H1 (cell line): ENCODE results near the gene TAF15. TPM values are rescaled to one million over a fixed set of nuclear protein-coding genes. Genes with fewer than 3 reads are reported as not detected.

Experiments
- CTCF ChIA-PET: fragments of 300-600 bp; sonication (Branson Sonifier 250); formaldehyde crosslinking; loops from one replicate; lab custom pipeline; 2021; ENCODE audit not compliant: partially characterized antibody; lab: Charles Lee
- POLR2A ChIA-PET: fragments of 300-600 bp; sonication (Branson Sonifier 250); formaldehyde crosslinking; loops from one replicate; lab custom pipeline; 2021; ENCODE audit warnings: inconsistent platforms; ENCODE audit not compliant: partially characterized antibody; lab: Charles Lee
- DNase-seq, 2 experiments: peaks; one replicate each; pipeline versions ENCODE4 v3.0.0 to v3.0.0-alpha.2; 2010 to 2022; ENCODE audit warnings: low spot score in 2 of 2, low read depth in 1 of 2, mixed read lengths in 1 of 2
- FAIRE-seq: peaks from 2 replicates; lab custom pipeline; 2011; peaks lifted over from hg19 to GRCh38; lab: Jason Lieb, UNC
- H2AFZ ChIP-seq: 2 replicates; pipeline ENCODE4 v1.8.1; 2012; ENCODE audit warnings: low read length, inconsistent platforms
- H2AK5ac ChIP-seq: 2 replicates; pipeline ENCODE4 v1.6.1; 2013; ENCODE audit warnings: low read depth, low read length
- H2BK120ac ChIP-seq: replicated peaks from 2 replicates; pipeline ENCODE3; 2013; ENCODE audit warnings: low read depth, low read length, inconsistent platforms
- H2BK12ac ChIP-seq: 2 replicates; pipeline ENCODE4 v1.6.1; 2013; ENCODE audit warnings: low read depth, low read length
- H2BK15ac ChIP-seq: 2 replicates; pipeline ENCODE4 v1.6.1; 2013; ENCODE audit warnings: low read length
- H2BK20ac ChIP-seq: 2 replicates; pipeline ENCODE4 v1.6.1; 2013; ENCODE audit warnings: low read length
- H2BK5ac ChIP-seq: 2 replicates; pipeline ENCODE4 v1.6.1; 2013; ENCODE audit warnings: low read depth, low read length
- H3K14ac ChIP-seq: 2 replicates; pipeline ENCODE4 v1.6.1; 2013; ENCODE audit warnings: inconsistent platforms; ENCODE audit not compliant: insufficient read length
- H3K18ac ChIP-seq: 2 replicates; pipeline ENCODE4 v1.6.1; 2013; ENCODE audit warnings: low read length; ENCODE audit errors: extremely low read depth
- H3K23ac ChIP-seq: 2 replicates; pipeline ENCODE4 v1.6.1; 2013; ENCODE audit warnings: inconsistent platforms; ENCODE audit not compliant: insufficient read length
- H3K23me2 ChIP-seq: 2 replicates; pipeline ENCODE4 v1.6.1; 2013; ENCODE audit warnings: low read depth, low read length
- H3K27ac ChIP-seq: 2 replicates; pipeline ENCODE4 v1.6.1; 2011; ENCODE audit warnings: low read depth, low read length, inconsistent platforms
- H3K27me3 ChIP-seq, 4 experiments: replicated peaks in 1 of 4; 1 replicate in 1 of 4; 2 replicates in 3 of 4; pipeline versions ENCODE4 v1.6.1 to v1.8.1; 2011 to 2013; ENCODE audit warnings: low read length in 3 of 4, mild to moderate bottlenecking in 3 of 4, inconsistent platforms in 2 of 4, mixed read lengths in 2 of 4, moderate library complexity in 1 of 4; ENCODE audit not compliant: control insufficient read depth in 3 of 4, insufficient read depth in 3 of 4; ENCODE audit errors: extremely low read depth in 1 of 4
- H3K36me3 ChIP-seq, 4 experiments: 2 replicates each; pipeline versions ENCODE4 v1.6.1 to v1.8.1; 2011 to 2013; ENCODE audit warnings: mild to moderate bottlenecking in 4 of 4, low read length in 3 of 4, moderate library complexity in 2 of 4, control low read depth in 1 of 4, inconsistent platforms in 1 of 4; ENCODE audit not compliant: insufficient read depth in 4 of 4, control insufficient read depth in 2 of 4
- H3K4ac ChIP-seq: replicated peaks from 2 replicates; pipeline ENCODE3; 2013; ENCODE audit warnings: low read length, low read depth, mixed read lengths, inconsistent platforms; ENCODE audit not compliant: insufficient read length
- H3K4me1 ChIP-seq, 4 experiments: replicated peaks in 1 of 4; 1 replicate in 1 of 4; 2 replicates in 3 of 4; pipeline versions ENCODE4 v1.6.1 to v1.8.1; 2011 to 2013; ENCODE audit warnings: low read length in 3 of 4, inconsistent platforms in 2 of 4, mixed read lengths in 1 of 4; ENCODE audit not compliant: insufficient read depth in 4 of 4, control insufficient read depth in 3 of 4
- H3K4me2 ChIP-seq, 2 experiments: 2 replicates each; pipeline versions ENCODE4 v1.6.1 to v1.8.1; 2011 to 2013; ENCODE audit warnings: low read depth in 2 of 2, low read length in 2 of 2, control low read depth in 1 of 2, inconsistent platforms in 1 of 2, mild to moderate bottlenecking in 1 of 2; ENCODE audit not compliant: insufficient read depth in 1 of 2
- H3K4me3 ChIP-seq, 4 experiments: fragments of 200-600, 300-600 bp in 1 of 4; sonication (generic), shearing (Covaris generic), sonication (Bioruptor Twin) in 1 of 4; 2 replicates each; pipeline versions ENCODE4 v1.5.1 to v1.8.1; 2011 to 2016; ENCODE audit warnings: low read length in 4 of 4, low read depth in 3 of 4, control low read depth in 2 of 4, inconsistent platforms in 2 of 4, mild to moderate bottlenecking in 2 of 4, mixed read lengths in 1 of 4, moderate library complexity in 1 of 4; ENCODE audit not compliant: insufficient read depth in 2 of 4; ENCODE audit errors: extremely low read depth in 1 of 4
- H3K56ac ChIP-seq: replicated peaks from 2 replicates; pipeline ENCODE3; 2013; ENCODE audit warnings: low read depth, mild to moderate bottlenecking, mixed read lengths, low read length, inconsistent platforms; ENCODE audit not compliant: insufficient read length
- H3K79me1 ChIP-seq: 2 replicates; pipeline ENCODE4 v1.6.1; 2013; ENCODE audit warnings: low read depth, low read length, control low read depth
- H3K79me2 ChIP-seq, 2 experiments: 2 replicates each; pipeline versions ENCODE4 v1.6.1 to v1.8.1; 2012 to 2013; ENCODE audit warnings: low read length in 2 of 2, mild to moderate bottlenecking in 2 of 2, inconsistent platforms in 1 of 2; ENCODE audit not compliant: insufficient read depth in 2 of 2, control insufficient read depth in 1 of 2
- H3K9ac ChIP-seq, 4 experiments: replicated peaks in 1 of 4; 1 replicate in 1 of 4; 2 replicates in 3 of 4; pipeline versions ENCODE4 v1.6.1 to v1.8.1; 2011 to 2013; ENCODE audit warnings: low read depth in 3 of 4, low read length in 3 of 4, control low read depth in 2 of 4, mild to moderate bottlenecking in 2 of 4, moderate library complexity in 2 of 4, inconsistent platforms in 1 of 4; ENCODE audit errors: extremely low read depth in 1 of 4
- H3K9me3 ChIP-seq, 2 experiments: 2 replicates each; pipeline versions ENCODE4 v1.6.1 to v1.8.1; 2012 to 2013; ENCODE audit warnings: mild to moderate bottlenecking in 2 of 2, moderate library complexity in 2 of 2, control low read depth in 1 of 2, inconsistent platforms in 1 of 2, low read depth in 1 of 2, low read length in 1 of 2, mixed read lengths in 1 of 2; ENCODE audit not compliant: insufficient read depth in 2 of 2
- H4K20me1 ChIP-seq, 2 experiments: replicated peaks in 1 of 2; 2 replicates each; pipeline versions ENCODE3 to v1.8.1; 2011 to 2013; ENCODE audit warnings: inconsistent platforms in 2 of 2, low read length in 2 of 2, mild to moderate bottlenecking in 1 of 2; ENCODE audit not compliant: insufficient read depth in 2 of 2, control insufficient read depth in 1 of 2
- H4K5ac ChIP-seq: 2 replicates; pipeline ENCODE4 v1.6.1; 2013; ENCODE audit warnings: low read length, low read depth, mixed read lengths, inconsistent platforms; ENCODE audit not compliant: insufficient read length
- H4K8ac ChIP-seq: 2 replicates; pipeline ENCODE4 v1.8.0; 2013; ENCODE audit warnings: mild to moderate bottlenecking, moderate library complexity, low read length, inconsistent platforms; ENCODE audit not compliant: insufficient read depth; ENCODE audit errors: extremely low read depth
- H4K91ac ChIP-seq: replicated peaks from 2 replicates; pipeline ENCODE3; 2013; ENCODE audit warnings: low read length, mixed read lengths, inconsistent platforms; ENCODE audit not compliant: insufficient read length
- CEBPB ChIP-seq: IDR thresholded peaks from 2 replicates; pipeline ENCODE4 v1.6.1; 2012; ENCODE audit warnings: low read depth, low read length
- CHD1 ChIP-seq: IDR thresholded peaks from 2 replicates; pipeline ENCODE4 v1.6.1; 2012; ENCODE audit warnings: low read depth, low read length, improper control_type of control experiment
- CHD2 ChIP-seq: IDR thresholded peaks from 2 replicates; pipeline ENCODE4 v1.6.1; 2012; ENCODE audit warnings: low read length, improper control_type of control experiment
- EGR1 ChIP-seq: IDR thresholded peaks from 2 replicates; pipeline ENCODE4 v1.6.1; 2011; ENCODE audit warnings: low read depth, low read length, borderline replicate concordance
- GABPA ChIP-seq: IDR thresholded peaks from 2 replicates; pipeline ENCODE4 v1.6.1; 2011; ENCODE audit warnings: mild to moderate bottlenecking, low read length, moderate library complexity, borderline replicate concordance; ENCODE audit not compliant: insufficient read depth
- JUND ChIP-seq: IDR thresholded peaks from 2 replicates; pipeline ENCODE4 v1.6.1; 2011; ENCODE audit warnings: mild to moderate bottlenecking, improper control_type of control experiment, low read length
- KDM4A ChIP-seq: IDR thresholded peaks from one replicate; pipeline ENCODE4 v1.7.1; 2012; ENCODE audit warnings: low read depth, mild to moderate bottlenecking, moderate library complexity, low read length, inconsistent platforms; ENCODE audit not compliant: severe bottlenecking
- PHF8 ChIP-seq: fragments of 200-600 bp; sonication (generic); conservative IDR thresholded peaks from 2 replicates; pipeline ENCODE4 v1.7.1; 2012; ENCODE audit warnings: low read depth, mild to moderate bottlenecking, inconsistent platforms, low read length, moderate library complexity
- POLR2AphosphoS5 ChIP-seq: IDR thresholded peaks from 2 replicates; pipeline ENCODE4 v1.6.1; 2011; ENCODE audit warnings: low read depth, low read length
- RFX5 ChIP-seq: IDR thresholded peaks from 2 replicates; pipeline ENCODE4 v1.6.1; 2011; ENCODE audit warnings: low read depth, low read length, improper control_type of control experiment, borderline replicate concordance
- RXRA ChIP-seq: IDR thresholded peaks from 2 replicates; pipeline ENCODE4 v1.6.1; 2011; ENCODE audit warnings: low read depth, mild to moderate bottlenecking, low read length, moderate library complexity; ENCODE audit not compliant: insufficient read depth
- SIRT6 ChIP-seq: IDR thresholded peaks from one replicate; pipeline ENCODE4 v1.7.1; 2012; ENCODE audit warnings: low read length, inconsistent platforms
- SIX5 ChIP-seq: IDR thresholded peaks from 2 replicates; pipeline ENCODE4 v1.6.1; 2011; ENCODE audit warnings: mild to moderate bottlenecking, low read depth, low read length
- SP4 ChIP-seq: IDR thresholded peaks from 2 replicates; pipeline ENCODE4 v1.6.1; 2012; ENCODE audit warnings: low read length, inconsistent platforms
- TEAD4 ChIP-seq: IDR thresholded peaks from 2 replicates; pipeline ENCODE4 v1.6.1; 2012; ENCODE audit warnings: low read depth, low read length, inconsistent platforms, mixed read lengths
- YY1 ChIP-seq: IDR thresholded peaks from 2 replicates; pipeline ENCODE4 v1.6.1; 2011; ENCODE audit warnings: low read depth, mild to moderate bottlenecking, low read length
- ZNF274 ChIP-seq: IDR thresholded peaks from 2 replicates; pipeline ENCODE4 v1.7.0; 2012; ENCODE audit warnings: low read length, borderline replicate concordance; ENCODE audit errors: extremely low read depth
- WGBS, 2 experiments: shearing (Covaris generic) in 1 of 2; methylation state at CpG; one replicate each; pipeline versions ENCODE4 v1.1.6 to v1.1.7; 2013 to 2015; ENCODE audit warnings: low lambda C conversion rate in 2 of 2, mixed read lengths in 2 of 2, inconsistent platforms in 1 of 2, low coverage in 1 of 2, missing lambda C conversion rate in 1 of 2; ENCODE audit not compliant: insufficient replicate concordance in 2 of 2, insufficient coverage in 1 of 2, insufficient read length in 1 of 2; ENCODE audit errors: extremely low coverage in 1 of 2, missing lambda C conversion rate in 1 of 2; 5-methylcytosine and 5-hydroxymethylcytosine counted together
- polyA plus RNA-seq, 7 experiments: library from polyadenylated mRNA; depleted of rRNA in 3 of 7; stranded (reverse) in 5 of 7; unstranded in 2 of 7; fragments of >200 nt in 5 of 7; fragments of 200-250 nt in 2 of 7; gene quantifications; 1 replicate in 5 of 7; 2 replicates in 1 of 7; 4 replicates in 1 of 7; pipeline versions ENCODE4 v1.2.1 to v1.2.3, GENCODE V29; 2011 to 2013; ENCODE audit warnings: missing spikeins in 2 of 7, mixed read lengths in 2 of 7
- total RNA-seq: library from RNA; stranded (reverse); fragmentation: NEBNext Ultra II Directional; extraction: Animal tissue kit (Norgen Biotek cat#: 25700); gene quantifications from 2 replicates; pipeline ENCODE4 v1.2.1, GENCODE V29; 2021

The TAF15 gene
- total and polyA plus RNA-seq, 2 of the 8 experiments (the other 6 are each of a cell fraction or from before 2014, with no cell fraction given): 80.1 to 338 TPM

GRCh38 chr17:35876534-35876933 lies 67.2 kb downstream of the TAF15 start:
- CTCF ChIA-PET: interaction anchor here (0.6 to 1.7 kb wide), 3 partner anchors 93 to 146 kb away, joined by 3 read pairs; no protein-coding TSS in a partner anchor
- H3K79me1 ChIP-seq: no peaks in the 10 kb centered on the region
- H3K27me3 ChIP-seq: no peaks in the 10 kb centered on the region
- H2BK5ac ChIP-seq: no peak overlapping the region
- no peak overlapping the region for H2AK5ac ChIP-seq
- no peak for FAIRE-seq
- H3K9me3 ChIP-seq: no peaks in the 10 kb centered on the region
- POLR2A ChIA-PET: no interaction called here
- H3K27ac ChIP-seq: no peak overlapping the region
- H2BK120ac ChIP-seq: no peak overlapping the region
- H3K56ac ChIP-seq: no peak overlapping the region
- 93% methylated on average over 3 of the region's 3 CpGs; no CpG with 5 or more reads in 1 of the 2 experiments for WGBS, 2 experiments
- no peaks in the 10 kb centered on the region for H3K79me2 ChIP-seq
- no peak overlapping the region for H2AFZ ChIP-seq
- H3K4me1 ChIP-seq: no peaks in the 10 kb centered on the region
- no peak overlapping the region for H2BK20ac ChIP-seq
- no peak overlapping the region for H3K23ac ChIP-seq
- H3K23me2 ChIP-seq: no peaks in the 10 kb centered on the region
- no peak overlapping the region for H4K5ac ChIP-seq
- H3K18ac ChIP-seq: no peak overlapping the region
- H2BK12ac ChIP-seq: no peak overlapping the region
- H3K4me3 ChIP-seq: no peak overlapping the region
- H4K91ac ChIP-seq: no peak overlapping the region
- H4K8ac ChIP-seq: no peak overlapping the region
- H3K4ac ChIP-seq: no peak overlapping the region
- H3K4me2 ChIP-seq: no peak overlapping the region
- H3K36me3 ChIP-seq: no peaks in the 10 kb centered on the region
- H3K9ac ChIP-seq: no peak overlapping the region
- H4K20me1 ChIP-seq: no peaks in the 10 kb centered on the region
- no peak overlapping the region for H2BK15ac ChIP-seq
- H3K14ac ChIP-seq: no peak overlapping the region
- DNase-seq: no peak
- TF ChIP-seq SP4: no peak
- no peak for TF ChIP-seq JUND
- no peak for TF ChIP-seq PHF8
- TF ChIP-seq CEBPB: no peak
- TF ChIP-seq POLR2AphosphoS5: no peak
- no peak for TF ChIP-seq RFX5
- TF ChIP-seq ZNF274: no peak
- no peak for TF ChIP-seq RXRA
- TF ChIP-seq SIRT6: no peak
- no peak for TF ChIP-seq CHD1
- no peak for TF ChIP-seq EGR1
- TF ChIP-seq TEAD4: no peak
- TF ChIP-seq KDM4A: no peak
- no peak for TF ChIP-seq YY1
- TF ChIP-seq CHD2: no peak
- TF ChIP-seq SIX5: no peak
- no peak for TF ChIP-seq GABPA
